Kidney epithelial cell (primary cell): ENCODE results near the gene ADD1. TPM values are rescaled to one million over a fixed set of nuclear protein-coding genes. Genes with fewer than 3 reads are reported as not detected.

Source experiments
- DNase-seq: peaks from one replicate; pipeline ENCODE4 v3.0.0-alpha.2; 2010; ENCODE audit warnings: low read depth
- H3K27me3 ChIP-seq: 2 replicates; pipeline ENCODE4 v1.6.0; 2011; ENCODE audit warnings: low read length; ENCODE audit not compliant: control insufficient read depth, insufficient read depth
- H3K36me3 ChIP-seq: 2 replicates; pipeline ENCODE4 v1.5.1; 2011; ENCODE audit warnings: low read length; ENCODE audit not compliant: control insufficient read depth, insufficient read depth
- H3K4me3 ChIP-seq: 2 replicates; pipeline ENCODE4 v1.5.1; 2011; ENCODE audit warnings: low read depth, mild to moderate bottlenecking, control low read depth, low read length
- CTCF ChIP-seq: IDR thresholded peaks from 2 replicates; pipeline ENCODE4 v1.5.1; 2011; ENCODE audit warnings: mild to moderate bottlenecking, moderate library complexity, low read length, control low read depth, inconsistent platforms; ENCODE audit not compliant: insufficient read depth, poor library complexity, severe bottlenecking
- total RNA-seq: library from RNA; depleted of rRNA; stranded (reverse); fragments of >200 nt; gene quantifications from 2 replicates; pipeline ENCODE4 v1.2.3, GENCODE V29; 2015

ADD1 gene
- total RNA-seq, 1 donor from 2014 or later, result 132 TPM

GRCh38 chr4:2833671-2834000 lies 10.0 kb upstream of the ADD1 start:
- DNase-seq, result no peak
- H3K4me3 ChIP-seq, result no peak overlapping the region
- TF ChIP-seq CTCF, result no peak
- no peaks in the 10 kb centered on the region for H3K27me3 ChIP-seq
- peaks cover 10% of the 10 kb centered on the region for H3K36me3 ChIP-seq

GRCh38 chr4:2834001-2834921 lies 9.4 kb upstream of the ADD1 start:
- no peak for DNase-seq
- H3K27me3 ChIP-seq, result no peaks in the 10 kb centered on the region
- H3K4me3 ChIP-seq, result no peak overlapping the region
- H3K36me3 ChIP-seq, result peaks cover 10% of the 10 kb centered on the region
- no peak for TF ChIP-seq CTCF

GRCh38 chr4:2835978-2836377 lies 7.7 kb upstream of the ADD1 start:
- H3K36me3 ChIP-seq, result peaks cover 8% of the 10 kb centered on the region
- no peak for DNase-seq
- H3K27me3 ChIP-seq, result no peaks in the 10 kb centered on the region
- TF ChIP-seq CTCF, result no peak
- H3K4me3 ChIP-seq, result no peak overlapping the region

GRCh38 chr4:2836391-2836859 lies 7.2 kb upstream of the ADD1 start:
- TF ChIP-seq CTCF, result no peak
- Histone ChIP-seq H3K4me3 (no peak overlapping the region), H3K36me3 (peaks cover 8% of the 10 kb centered on the region), H3K27me3 (no peaks in the 10 kb centered on the region)
- DNase-seq, result no peak

- no peaks in the 10 kb centered on the region for H3K27me3 ChIP-seq
- H3K36me3 ChIP-seq, result peaks cover 8% of the 10 kb centered on the region
- H3K4me3 ChIP-seq, result no peak overlapping the region
- no peak for DNase-seq
- TF ChIP-seq CTCF, result no peak
Measured at GRCh38 chr4:2837110-2837903, 6.3 kb upstream of the ADD1 start.
